HG02798 (cell line): Measurements from ENCODE around the gene TRIM44.
"Not testable (repeated sequence)": the region's sequence is repeated elsewhere in the genome, so short reads cannot be mapped to it uniquely, and the experiment has no call there.

Experiments used
- ATAC-seq: cut with Tn5 transposase; IDR thresholded peaks from one replicate; pipeline ENCODE4 v1.9.1; 2021; ENCODE audit warnings: mild to moderate bottlenecking; ENCODE audit not compliant: unreplicated experiment, poor library complexity

Gene TRIM44

GRCh38 chr11:35632301-35632700 is 30.3 kb upstream of the TRIM44 start:
- ATAC-seq: no peak

DNA sequence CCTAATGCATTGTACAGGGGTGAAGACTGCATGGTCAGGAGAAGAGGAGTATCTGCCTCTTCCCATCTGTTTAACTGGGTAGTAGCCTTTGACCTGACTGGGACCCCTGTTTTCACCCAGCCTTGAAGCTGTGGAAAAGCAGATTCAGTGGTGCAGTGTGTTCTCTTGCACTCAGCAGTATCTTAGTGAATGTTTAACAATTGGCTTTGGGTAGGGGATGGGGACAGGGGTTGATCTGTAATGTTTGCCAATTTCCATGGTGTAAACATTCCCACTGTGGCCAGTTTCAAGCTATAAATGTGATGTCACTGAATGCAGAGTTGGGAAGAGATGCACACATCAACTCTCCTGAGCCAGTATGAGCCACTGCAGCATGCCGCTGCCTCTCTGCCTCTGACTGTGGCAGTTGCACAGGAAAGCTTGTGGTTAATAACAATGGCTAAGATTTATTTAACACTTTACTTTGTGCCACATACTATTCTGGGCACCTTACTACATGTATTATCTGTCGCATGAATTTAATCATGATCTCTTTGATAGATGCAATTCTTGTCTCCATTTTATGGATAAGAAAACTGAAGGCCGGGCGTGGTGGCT is 28.6 kb upstream of the TRIM44 start:
- no peak for ATAC-seq

DNA sequence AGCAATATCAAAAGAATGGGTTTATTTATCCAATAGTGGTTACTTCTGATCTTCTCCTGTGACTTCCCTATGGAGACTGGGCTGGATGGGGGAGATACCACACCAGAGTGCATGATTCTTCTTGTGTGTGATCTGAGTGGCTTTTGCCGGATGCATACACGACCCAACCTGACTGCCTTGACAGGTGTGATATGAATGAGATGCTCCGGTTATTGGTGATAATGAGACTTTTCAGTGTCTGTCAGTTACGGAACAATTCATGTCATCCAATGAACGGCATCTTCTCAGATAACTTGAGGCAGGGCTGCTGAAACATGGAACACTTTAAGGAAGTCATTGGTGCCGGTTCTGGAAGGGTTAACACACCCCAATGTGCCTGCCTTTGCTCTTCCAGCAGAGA is 26.6 kb upstream of the TRIM44 start:
- ATAC-seq: no peak

DNA sequence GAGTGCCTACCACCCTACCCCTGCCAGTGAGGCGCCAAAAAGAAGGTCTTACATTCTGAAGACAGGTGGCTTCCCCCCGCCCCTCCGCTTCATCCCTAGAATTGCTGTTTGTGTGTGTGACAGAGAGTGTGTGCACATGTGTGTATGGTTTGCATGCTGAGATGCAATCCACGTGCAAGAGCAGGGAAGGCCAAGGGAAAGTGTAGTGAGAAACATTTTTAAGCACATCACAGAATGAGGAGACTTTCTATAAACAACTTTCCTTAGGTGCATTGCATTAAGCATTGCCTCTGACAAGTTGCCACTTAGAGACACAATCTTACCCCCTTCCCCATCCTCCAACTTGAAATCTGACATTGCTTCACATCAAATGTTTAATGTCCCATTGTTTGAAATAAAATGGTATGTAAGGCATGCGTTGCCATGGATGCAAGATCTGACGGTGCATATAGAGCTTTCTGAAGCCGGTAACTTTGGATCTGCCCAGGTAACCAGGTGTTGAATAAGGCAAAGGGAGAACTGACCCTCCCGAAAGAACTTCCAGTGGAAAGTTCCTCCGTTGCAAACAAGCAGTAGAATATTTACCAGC is 22.9 kb upstream of the TRIM44 start:
- no peak for ATAC-seq

DNA sequence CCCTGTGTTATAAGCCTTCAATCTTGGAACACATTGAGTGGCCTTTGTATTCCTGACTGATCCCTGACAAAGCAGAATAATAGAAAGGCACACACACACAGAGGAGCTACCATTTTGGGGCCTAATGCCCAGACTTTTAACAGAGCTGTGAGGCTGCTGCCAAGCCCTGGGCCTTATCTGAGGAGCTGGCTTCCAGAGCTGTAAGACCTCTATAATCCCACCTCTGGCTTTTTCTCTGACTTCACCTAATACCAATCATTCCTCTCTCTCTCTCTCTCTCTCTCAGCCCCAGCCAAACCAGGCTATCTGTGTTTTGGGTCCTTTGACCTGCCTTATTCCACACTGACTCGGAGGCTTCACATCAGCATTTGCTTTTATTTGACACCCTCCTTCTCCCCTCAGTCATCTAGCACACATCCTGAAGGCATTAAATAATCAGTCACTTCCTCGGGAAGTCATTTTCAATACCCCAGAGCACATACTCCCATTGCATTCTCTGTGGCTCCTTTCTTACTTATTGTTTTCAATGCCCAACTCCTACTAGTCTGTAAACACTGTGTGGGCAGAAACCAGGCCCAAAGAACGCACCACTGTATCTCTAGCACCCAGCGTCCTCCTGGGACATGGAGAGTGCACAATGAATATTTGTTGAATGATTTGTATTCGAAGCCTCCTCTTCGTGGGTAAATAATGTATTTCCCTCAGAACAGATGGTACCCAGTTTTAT is 21.2 kb upstream of the TRIM44 start:
- no peak for ATAC-seq

- no peak for ATAC-seq
Measured at GRCh38 chr11:35641964-35642363, 20.6 kb upstream of the TRIM44 start.

DNA sequence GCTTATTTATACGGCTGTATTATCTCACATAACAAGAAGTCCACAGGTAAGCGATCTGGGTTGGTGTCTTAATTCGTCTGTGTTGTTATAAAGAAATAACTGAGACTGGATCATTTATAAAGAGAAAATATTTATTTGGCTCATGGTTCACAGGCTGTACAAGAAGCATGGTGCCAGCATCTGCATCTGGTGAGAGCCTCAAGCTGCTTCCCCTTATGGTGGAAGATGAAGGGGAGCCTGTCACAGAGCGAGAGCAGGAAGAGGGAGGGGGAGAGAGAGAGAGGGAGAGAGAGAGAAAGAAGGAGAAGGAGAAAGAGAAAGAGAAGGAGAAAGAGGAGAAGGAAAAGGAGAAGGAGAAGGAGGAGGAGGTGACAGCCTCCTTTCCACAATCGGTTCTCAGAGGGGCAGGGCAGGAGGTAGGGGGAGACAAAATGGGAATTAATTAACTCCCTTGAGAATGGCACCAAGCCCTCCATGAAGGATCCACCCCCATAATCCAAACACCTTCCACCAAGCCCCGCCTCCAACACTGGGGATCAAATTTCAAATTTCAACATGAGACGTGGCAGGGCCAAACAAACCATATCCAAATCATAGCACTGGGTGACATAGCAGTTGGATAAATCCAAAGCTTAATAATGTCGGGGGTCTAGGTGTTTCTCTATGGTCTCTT is 15.0 kb upstream of the TRIM44 start:
- ATAC-seq: no peak

GRCh38 chr11:35650006-35650405 is 12.6 kb upstream of the TRIM44 start:
- no peak for ATAC-seq

DNA sequence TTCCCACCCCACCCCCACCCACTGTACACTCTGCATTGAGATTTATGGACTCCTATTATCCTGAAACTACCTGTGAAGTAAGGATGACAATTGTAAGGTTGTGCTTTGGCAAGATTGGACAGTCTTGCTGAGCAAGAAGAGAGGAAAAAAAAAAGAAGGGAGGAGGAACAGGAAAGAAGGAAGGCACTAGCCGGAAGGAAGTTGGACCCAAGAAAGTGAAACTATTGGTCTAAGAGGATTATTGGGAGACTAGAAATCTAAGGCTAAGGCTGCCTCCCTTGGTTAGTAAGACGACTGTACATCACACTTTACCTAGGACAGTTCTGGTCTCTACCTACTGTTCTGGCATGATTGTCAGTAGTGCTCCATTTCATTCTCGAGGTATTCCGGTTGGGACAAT is 12.1 kb upstream of the TRIM44 start:
- ATAC-seq: no peak

DNA sequence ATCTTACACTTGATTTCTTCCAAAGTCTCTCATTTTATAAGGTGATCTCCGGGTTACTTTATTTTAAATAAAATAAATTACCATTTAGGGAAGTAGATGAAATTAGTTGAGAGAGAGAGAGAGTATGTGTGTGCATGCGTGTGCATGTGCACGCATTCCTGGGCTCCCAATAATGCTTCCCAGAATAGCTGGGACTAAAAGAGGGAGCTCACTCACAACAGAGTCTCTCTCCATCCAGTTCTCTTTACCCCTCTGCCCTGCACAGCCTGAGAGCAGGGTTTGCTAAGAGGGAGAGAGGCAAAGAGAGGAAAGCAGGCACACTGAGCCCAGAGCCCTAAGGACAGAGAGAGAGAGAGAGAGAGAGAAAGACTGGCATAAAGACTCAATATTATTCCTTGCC is 11.3 kb upstream of the TRIM44 start:
- no peak for ATAC-seq

- ATAC-seq: not testable (repeated sequence)
Measured at GRCh38 chr11:35652786-35653185, 9.8 kb upstream of the TRIM44 start.

DNA sequence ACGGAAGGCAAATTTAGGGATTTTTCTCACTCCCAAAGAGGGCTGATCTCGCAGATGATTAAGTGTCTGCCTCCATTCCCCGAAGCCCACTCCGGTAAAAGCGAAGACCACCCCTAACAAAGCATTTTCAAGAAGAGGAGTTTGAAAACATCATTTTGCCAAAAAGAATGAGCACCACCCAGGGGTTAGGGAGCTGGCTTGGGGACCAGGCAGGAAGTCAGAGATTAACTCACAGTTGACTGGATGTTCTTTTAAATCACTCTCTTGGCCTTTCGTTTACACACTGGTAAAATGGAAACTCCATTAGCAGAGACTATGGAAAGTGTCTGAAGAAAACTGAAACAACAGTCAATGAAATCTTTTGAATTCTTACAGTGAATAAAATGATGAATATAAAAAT is 7.9 kb upstream of the TRIM44 start:
- no peak for ATAC-seq

GRCh38 chr11:35655254-35655653 is 7.3 kb upstream of the TRIM44 start:
- ATAC-seq: no peak

GRCh38 chr11:35655856-35656255 is 6.7 kb upstream of the TRIM44 start:
- no peak for ATAC-seq

DNA sequence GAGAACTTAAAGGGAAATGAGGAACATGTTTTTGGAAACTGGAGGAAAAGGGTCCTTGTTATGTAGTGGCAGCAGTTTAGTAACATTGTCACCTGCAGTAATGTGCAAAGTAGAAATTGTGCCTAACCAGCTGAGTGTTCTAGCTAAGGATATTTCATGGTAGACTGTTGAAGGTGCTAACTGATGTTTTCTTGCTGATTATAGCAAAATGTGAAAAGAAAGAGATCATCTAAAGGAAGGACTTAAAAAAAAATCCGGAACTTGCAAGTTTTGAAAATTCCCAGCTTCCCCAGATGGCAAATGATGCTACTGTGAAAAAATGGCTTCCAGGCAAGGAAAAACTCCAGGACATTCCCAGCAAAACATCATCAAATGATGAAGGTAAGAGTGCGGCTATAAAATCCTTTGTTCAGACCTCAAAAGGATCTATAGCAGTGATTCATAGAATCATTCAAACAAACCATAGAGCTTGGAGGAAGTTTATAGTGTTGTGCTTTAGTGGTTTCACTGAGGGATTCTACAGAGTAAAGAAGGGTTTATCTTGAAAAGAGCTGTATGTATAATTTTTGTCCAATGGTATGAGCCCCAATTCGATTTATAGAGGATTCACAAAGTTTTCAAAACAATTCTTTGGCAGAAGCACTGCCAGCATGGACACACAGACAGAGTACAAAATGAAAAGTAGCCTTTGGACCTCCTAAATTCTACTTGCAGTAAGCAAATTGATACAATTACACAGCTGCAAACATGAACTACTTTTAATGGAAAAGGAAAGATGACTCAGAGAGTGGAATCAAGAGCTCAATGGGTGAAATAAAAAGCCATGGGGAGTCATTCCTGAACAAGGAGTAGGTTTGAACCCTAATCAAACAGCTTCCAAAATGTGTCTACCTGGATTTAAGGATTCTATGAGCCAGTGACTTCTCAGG is 4.3 kb upstream of the TRIM44 start:
- no peak for ATAC-seq

GRCh38 chr11:35661534-35661933 is 1.0 kb upstream of the TRIM44 start:
- ATAC-seq: no peak

GRCh38 chr11:35662061-35662648 is 420 bp upstream of the TRIM44 start:
- peak; percentile 47 for ATAC-seq

- ATAC-seq: no peak
Measured at GRCh38 chr11:35663408-35663702, 780 bp downstream of the TRIM44 start.

- no peak for ATAC-seq
Measured at GRCh38 chr11:35664977-35665441, 2.4 kb downstream of the TRIM44 start.

DNA sequence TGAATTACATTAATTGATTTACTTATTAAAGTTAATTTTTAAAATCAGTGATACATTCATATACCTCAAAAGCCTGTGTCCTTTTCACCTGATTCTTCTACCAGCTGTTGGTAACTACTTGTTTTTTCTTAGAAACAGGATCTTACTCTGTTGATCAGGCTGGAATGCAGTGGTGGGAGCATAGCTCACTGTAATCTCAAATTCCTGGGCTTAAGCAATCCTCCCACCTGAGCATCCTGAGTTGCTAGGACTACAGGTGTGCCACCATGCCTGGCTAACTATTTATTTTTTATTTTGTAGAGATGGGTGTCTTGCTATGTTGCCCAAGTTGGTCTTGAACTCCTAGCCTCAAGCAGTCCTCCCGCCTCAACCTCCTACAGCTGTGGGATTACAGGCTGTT is 4.7 kb downstream of the TRIM44 start:
- no peak for ATAC-seq
